HUES6 (cell line): Measurements from ENCODE around the gene MAN2C1.
"Not testable (repeated sequence)": the region's sequence is repeated elsewhere in the genome, so short reads cannot be mapped to it uniquely, and the experiment has no call there.

ENCODE experiments used
- H3K27ac ChIP-seq: 2 replicates; pipeline ENCODE4 v1.7.0; 2013; ENCODE audit warnings: low read depth, mild to moderate bottlenecking, low read length, inconsistent platforms
- H3K27me3 ChIP-seq: 2 replicates; pipeline ENCODE4 v1.6.1; 2013; ENCODE audit warnings: low read length; ENCODE audit not compliant: control insufficient read depth, insufficient read depth
- H3K36me3 ChIP-seq: 2 replicates; pipeline ENCODE4 v1.6.1; 2013; ENCODE audit warnings: low read length; ENCODE audit not compliant: control insufficient read depth, insufficient read depth
- H3K4me1 ChIP-seq: 2 replicates; pipeline ENCODE4 v1.6.1; 2013; ENCODE audit warnings: low read length; ENCODE audit not compliant: control insufficient read depth, insufficient read depth
- H3K4me3 ChIP-seq: 2 replicates; pipeline ENCODE4 v1.5.1; 2013; ENCODE audit warnings: low read depth, low read length
- H3K9ac ChIP-seq: one replicate; pipeline ENCODE4 v1.6.1; 2013; ENCODE audit warnings: mild to moderate bottlenecking, low read length
- H3K9me3 ChIP-seq: 2 replicates; pipeline ENCODE4 v1.6.1; 2013; ENCODE audit warnings: low read depth, low read length; ENCODE audit not compliant: control insufficient read depth, insufficient read depth

Gene MAN2C1

DNA sequence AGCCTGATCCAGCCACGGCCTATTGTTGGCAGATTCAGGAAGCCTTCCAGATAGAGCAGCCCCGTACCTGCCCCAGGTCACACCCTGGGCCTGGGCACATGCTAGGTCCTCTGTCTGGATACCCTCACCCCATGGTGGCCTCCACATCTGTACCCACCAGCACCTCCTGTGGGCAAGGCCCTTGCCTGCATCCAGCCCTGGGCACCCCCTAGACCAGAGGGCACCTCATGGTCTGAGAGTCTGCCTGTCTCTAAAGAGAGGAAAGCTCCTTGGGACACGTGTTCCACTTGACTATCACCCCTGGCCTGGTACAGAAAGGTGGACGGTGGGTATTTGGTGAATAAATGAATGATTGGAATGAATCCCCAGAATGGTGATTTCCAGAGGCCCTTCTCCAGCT lies 41.4 kb downstream of the MAN2C1 start:
- no peaks in the 10 kb centered on the region for H3K27me3 ChIP-seq
- no peak overlapping the region for H3K9ac ChIP-seq
- H3K4me3 ChIP-seq, result no peak overlapping the region
- no peaks in the 10 kb centered on the region for H3K36me3 ChIP-seq
- no peaks in the 10 kb centered on the region for H3K4me1 ChIP-seq
- H3K27ac ChIP-seq, result no peak overlapping the region
- H3K9me3 ChIP-seq, result no peaks in the 10 kb centered on the region

DNA sequence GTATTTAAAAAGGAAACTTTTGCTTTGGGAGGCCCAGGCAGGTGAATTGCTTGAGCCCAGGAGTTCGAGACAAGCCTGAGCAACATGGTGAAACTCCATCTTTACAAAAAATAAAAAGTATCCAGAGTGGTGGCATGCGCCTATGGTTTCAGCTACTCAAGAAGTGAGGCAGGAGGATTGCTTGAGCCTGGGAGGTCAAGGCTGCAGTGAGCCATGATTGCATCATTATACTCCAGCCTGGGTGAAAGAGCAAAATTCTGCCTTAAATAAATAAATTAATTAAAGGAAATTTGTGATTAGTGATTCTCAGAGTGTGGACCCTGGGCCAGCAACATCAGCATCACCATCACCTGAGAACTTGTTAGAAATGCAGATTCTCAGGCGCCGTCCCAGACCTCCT lies 42.5 kb downstream of the MAN2C1 start:
- H3K9ac ChIP-seq, result no peak overlapping the region
- no peaks in the 10 kb centered on the region for H3K9me3 ChIP-seq
- no peaks in the 10 kb centered on the region for H3K4me1 ChIP-seq
- H3K27me3 ChIP-seq, result no peaks in the 10 kb centered on the region; the same call in 1 of the 2 replicates
- H3K27ac ChIP-seq, result no peak overlapping the region
- H3K36me3 ChIP-seq, result no peaks in the 10 kb centered on the region
- no peak overlapping the region for H3K4me3 ChIP-seq

DNA sequence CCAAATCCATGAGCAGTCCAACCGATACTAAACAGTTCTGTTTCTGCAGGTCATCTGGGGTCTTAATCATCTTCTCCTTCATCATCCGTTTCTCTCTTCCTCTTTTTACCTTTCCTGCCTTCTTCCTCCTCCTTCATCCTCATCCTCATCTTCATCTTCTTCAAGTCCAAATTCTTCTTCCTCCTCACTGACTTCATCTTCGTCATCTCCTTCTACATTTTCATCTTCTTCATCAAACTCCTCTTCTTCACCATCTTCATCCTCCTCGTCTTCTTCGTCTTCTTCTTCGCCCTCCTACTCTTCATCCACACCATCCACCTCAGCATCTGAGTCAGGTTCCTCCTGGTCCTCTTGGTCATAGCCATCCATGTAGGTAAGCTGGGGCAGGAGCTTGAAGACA lies 46.7 kb downstream of the MAN2C1 start:
- no peaks in the 10 kb centered on the region for H3K4me1 ChIP-seq
- no peaks in the 10 kb centered on the region; the same call in 1 of the 2 replicates for H3K27me3 ChIP-seq
- no peak overlapping the region for H3K4me3 ChIP-seq
- no peak overlapping the region for H3K27ac ChIP-seq
- no peaks in the 10 kb centered on the region for H3K36me3 ChIP-seq
- no peaks in the 10 kb centered on the region for H3K9me3 ChIP-seq
- no peak overlapping the region for H3K9ac ChIP-seq

DNA sequence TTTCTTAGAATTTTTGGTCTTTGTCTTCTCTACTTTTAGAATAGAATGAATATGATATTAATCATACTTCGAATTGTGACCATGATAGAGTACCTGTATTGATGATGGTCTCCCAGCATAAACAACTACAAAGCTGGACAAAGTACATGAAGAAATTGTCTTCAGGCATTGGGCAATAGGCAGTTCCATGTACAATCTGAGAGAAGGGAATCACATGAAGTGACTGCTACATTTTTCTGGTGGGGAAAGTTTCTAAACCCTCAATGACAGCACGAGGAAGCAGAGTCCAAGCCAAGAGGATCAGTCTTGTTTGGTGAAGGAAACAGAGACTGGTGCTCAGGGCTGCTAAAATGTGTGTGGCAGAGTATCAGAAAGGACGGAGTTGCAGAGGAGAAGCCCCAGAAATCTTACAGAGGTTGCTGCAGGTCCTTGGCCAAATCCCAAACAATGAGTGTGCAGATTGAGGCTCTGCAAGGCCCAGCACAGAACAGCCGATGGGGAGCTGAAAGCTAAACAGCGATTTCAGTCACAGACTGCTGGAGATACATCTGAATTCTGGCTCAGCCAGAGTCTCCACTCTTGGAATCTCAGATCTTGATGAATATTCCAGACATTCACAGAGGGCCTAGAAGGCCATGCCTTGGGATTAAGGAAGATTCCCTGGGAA lies 49.0 kb downstream of the MAN2C1 start:
- not testable (repeated sequence) for H3K9me3 ChIP-seq, H3K4me1 ChIP-seq

DNA sequence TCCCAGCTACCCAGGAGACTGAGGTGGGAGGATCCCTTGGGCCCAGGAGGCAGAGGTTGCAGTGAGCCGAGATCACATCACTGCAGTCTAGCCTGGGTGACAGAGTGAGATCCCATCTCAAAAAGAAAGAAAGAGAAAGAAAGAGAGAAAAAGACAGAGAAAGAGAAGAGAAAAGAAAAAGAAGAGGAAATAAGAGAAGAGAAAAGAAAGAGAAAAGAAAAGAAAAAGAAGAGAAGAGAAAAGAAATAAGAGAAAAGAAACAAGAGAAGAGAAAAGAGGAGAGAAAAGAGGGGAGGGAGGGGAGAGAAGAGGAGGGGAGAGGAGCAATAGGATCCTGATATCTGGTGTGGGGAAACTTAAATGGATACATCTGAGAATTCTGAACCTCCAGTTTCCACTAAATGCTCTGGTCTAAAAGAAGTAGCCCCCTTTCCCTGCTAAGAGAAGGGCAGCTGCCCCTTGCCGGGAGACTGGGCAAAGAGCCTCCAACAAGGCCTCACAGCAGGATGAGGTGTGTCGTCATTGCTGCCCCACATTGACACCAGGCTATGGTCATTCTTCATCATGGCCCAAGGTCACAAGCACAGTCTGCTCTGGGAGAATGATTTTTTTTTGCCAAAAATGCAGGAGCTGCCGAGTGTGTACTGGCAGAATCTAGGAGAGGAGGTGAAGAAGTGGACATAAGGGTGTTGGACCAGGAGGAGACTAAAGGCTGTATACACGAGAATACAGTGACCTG lies 53.7 kb downstream of the MAN2C1 start:
- Histone ChIP-seq H3K27ac (no peak overlapping the region), H3K9me3 (no peaks in the 10 kb centered on the region), H3K9ac (no peak overlapping the region), H3K4me3 (no peak overlapping the region), H3K27me3 (no peaks in the 10 kb centered on the region), H3K4me1 (no peaks in the 10 kb centered on the region), H3K36me3 (no peaks in the 10 kb centered on the region)

More for the DNA sequence above, 49.0 kb downstream of the MAN2C1 start:
- H3K9ac ChIP-seq, H3K27me3 ChIP-seq, H3K4me3 ChIP-seq, H3K27ac ChIP-seq, H3K36me3 ChIP-seq: not testable (repeated sequence)

DNA sequence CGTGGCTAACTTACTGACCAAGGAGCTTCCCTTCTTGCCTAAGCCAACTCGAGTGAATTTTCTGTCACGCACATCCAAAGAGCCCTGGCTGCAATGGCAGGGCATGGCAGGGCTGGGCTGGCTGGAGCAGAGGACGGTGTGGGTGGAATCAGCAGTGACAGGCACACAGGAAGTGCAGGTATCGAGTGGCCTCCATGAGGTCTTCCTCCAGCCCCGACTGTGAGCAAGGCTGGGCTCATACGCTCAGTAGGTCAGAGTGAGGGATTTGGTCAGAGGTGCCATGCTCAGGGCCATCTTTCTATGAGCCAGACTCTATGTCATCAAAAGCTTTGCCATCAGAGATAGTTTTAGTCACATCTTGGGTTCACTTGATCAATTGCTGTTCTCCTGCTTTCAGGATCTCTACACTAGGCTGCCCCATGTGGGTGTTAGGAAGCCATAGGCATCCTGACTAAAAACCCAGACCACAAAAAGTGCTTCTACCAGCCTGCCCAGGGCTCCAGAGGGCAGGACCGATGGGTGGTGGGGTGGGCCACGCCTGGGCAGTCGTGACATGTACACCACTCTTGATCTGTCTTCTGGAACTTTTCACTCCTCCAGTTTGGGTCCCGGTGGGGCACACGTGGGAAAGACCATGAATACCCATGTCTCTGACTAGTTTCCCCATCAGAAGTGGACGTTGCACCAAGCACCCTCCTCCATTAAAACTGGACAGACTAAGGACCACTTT lies 55.1 kb downstream of the MAN2C1 start:
- no peaks in the 10 kb centered on the region for H3K9me3 ChIP-seq
- no peaks in the 10 kb centered on the region for H3K36me3 ChIP-seq
- H3K9ac ChIP-seq, result no peak overlapping the region
- no peak overlapping the region for H3K4me3 ChIP-seq
- peaks cover 3% of the 10 kb centered on the region; the same call in 1 of the 2 replicates for H3K27me3 ChIP-seq
- no peaks in the 10 kb centered on the region for H3K4me1 ChIP-seq
- no peak overlapping the region for H3K27ac ChIP-seq

DNA sequence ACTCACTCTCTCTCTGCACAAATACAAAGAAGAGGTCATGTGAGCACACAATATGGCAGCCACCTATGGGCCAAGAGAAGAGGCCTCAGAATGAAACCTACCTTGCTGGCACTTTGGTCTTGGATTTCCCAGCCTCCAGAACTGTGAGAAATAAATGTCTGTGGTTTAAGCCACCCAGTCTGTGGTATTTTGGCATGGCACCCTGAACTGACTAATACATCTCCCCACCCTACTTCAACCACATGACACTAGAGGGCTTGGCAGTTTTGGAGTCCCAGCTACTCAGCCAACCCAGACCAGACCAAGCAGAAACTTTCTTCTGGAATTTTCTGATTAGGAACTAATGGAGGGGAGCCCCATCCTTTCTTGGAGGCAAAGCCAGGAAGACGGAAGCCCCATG lies 55.9 kb downstream of the MAN2C1 start:
- H3K4me1 ChIP-seq, H3K9ac ChIP-seq, H3K36me3 ChIP-seq, H3K27ac ChIP-seq, H3K9me3 ChIP-seq, H3K27me3 ChIP-seq, H3K4me3 ChIP-seq: not testable (repeated sequence)

DNA sequence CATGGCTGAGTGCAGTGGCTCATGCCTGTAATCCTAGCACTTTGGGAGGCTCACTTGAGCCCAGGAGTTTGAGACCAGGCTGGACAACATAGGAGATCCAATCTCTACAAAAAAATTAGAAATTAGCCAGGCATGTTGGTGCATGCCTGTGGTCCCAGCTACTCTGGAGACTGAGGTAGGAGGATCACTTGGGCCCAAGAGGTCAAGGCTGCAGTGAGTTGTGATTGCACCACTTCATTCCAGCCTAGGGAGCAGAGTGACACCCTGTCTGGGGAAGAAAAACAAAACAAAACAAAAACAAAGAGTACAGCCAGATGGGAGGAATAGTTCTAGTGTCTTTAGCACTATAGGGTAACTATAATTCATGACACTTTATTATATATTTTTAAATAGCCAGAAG lies 58.7 kb downstream of the MAN2C1 start:
- H3K4me1 ChIP-seq, result no peaks in the 10 kb centered on the region; the same call in 1 of the 2 replicates
- H3K9me3 ChIP-seq, result no peaks in the 10 kb centered on the region
- no peak overlapping the region for H3K27ac ChIP-seq
- H3K27me3 ChIP-seq, result peaks cover 8% of the 10 kb centered on the region
- H3K36me3 ChIP-seq, result no peaks in the 10 kb centered on the region
- H3K9ac ChIP-seq, result no peak overlapping the region
- H3K4me3 ChIP-seq, result no peak overlapping the region

DNA sequence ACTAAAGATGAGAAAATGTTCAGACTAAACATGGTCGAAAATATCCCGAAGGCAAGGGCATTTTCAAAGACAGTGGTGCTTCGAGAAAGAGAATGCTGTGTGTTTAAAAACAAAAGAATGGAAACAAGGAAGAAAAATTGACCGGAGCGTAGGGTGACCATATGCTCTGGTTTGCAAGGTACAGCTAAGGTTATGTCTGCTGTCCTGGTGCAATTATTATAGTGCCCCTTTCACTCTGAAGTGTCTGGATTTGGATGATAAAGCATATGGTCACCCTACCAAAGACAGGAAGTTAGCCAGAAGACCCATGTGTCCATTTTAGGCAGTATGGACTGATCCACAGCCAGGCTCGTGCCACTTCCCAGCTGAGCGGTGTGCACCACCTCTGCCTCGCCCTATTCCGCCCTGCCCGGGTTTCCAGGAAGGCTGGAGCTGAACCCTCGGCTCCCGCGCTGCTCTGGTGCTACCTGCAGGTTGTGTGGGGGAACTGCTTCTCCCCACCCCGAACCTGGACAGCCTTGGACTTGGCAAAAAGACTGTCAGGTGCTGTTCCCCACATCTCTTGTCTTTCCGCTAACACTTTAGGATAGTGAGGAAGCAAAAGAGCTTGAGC lies 60.5 kb downstream of the MAN2C1 start:
- H3K27me3 ChIP-seq, result peaks cover 8% of the 10 kb centered on the region
- H3K4me3 ChIP-seq, result no peak overlapping the region
- no peaks in the 10 kb centered on the region for H3K9me3 ChIP-seq
- no peaks in the 10 kb centered on the region; the same call in 1 of the 2 replicates for H3K4me1 ChIP-seq
- H3K9ac ChIP-seq, result no peak overlapping the region
- H3K36me3 ChIP-seq, result no peaks in the 10 kb centered on the region
- no peak overlapping the region for H3K27ac ChIP-seq

DNA sequence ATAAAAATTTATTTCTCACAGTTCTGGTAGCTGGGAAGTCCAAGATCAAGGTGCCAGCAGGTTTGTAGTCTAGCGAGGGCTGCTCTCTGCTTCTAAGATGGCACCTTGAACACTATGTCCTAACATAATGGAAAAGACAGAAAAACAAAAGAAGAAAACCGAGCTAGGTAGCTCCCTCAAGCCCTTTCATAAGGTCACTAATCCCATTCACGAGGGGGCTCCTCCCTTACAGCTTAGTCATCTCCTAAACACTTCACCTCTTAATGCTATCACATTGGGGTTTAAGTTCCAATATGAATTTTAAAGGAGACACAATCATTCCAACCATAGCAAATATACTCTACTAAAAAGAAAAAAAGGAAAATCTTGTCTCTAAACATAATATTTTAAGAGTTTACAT lies 62.2 kb downstream of the MAN2C1 start:
- Histone ChIP-seq H3K4me1 (no peaks in the 10 kb centered on the region; the same call in 1 of the 2 replicates), H3K27me3 (peaks cover 8% of the 10 kb centered on the region), H3K9me3 (no peaks in the 10 kb centered on the region), H3K9ac (no peak overlapping the region), H3K27ac (no peak overlapping the region), H3K36me3 (no peaks in the 10 kb centered on the region), H3K4me3 (no peak overlapping the region)
